CD4-positive, alpha-beta T cell treated with Interleukin-17A for 1 hour (primary cell): ENCODE results near the gene SKI.
A peak's percentile ranks its signal among the peaks of the same experiment; 100 is the strongest.

Experiments used
- DNase-seq: peaks from one replicate; pipeline ENCODE4 v3.0.0-alpha.2; 2020

The SKI gene

DNA sequence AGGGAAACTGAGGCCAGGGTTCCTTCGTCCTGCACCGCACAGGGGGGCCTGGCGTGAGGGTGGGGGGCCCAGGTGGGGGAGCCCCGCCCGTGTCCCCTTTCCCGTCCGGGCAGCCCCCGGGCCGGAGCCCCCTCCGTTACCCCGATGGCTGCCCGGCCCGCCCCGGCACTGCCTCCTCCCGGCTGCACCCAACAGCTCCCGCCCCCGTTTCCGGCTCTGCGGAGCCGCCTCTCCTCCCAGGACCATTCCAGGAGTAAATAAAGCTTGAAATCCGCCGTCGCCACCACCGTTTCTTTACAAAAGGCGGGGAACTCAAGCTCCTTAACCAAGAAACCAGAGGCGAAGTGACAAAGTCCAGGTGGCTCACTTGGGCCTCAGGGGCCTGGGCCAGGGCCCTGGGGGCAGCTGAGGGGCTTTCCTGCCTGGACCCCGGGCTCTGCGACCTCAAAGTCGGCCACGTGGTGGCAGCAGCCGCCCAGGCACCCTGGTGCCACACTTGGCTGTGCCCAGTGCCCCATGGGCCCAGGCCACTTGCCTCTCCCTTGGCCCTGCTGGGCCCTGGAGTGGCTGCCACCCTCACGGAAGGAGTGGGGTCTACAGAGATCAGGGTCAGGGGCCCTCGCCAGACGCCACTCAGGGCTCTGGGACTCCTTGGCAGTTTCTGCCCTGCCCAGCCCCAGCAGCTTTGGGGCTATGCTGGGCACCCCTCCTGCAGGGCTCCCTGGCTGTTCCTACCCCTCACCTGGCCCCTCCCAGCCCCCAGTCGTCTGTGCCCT is 33.0 kb upstream of the SKI start:
- peak; percentile 91 for DNase-seq

DNA sequence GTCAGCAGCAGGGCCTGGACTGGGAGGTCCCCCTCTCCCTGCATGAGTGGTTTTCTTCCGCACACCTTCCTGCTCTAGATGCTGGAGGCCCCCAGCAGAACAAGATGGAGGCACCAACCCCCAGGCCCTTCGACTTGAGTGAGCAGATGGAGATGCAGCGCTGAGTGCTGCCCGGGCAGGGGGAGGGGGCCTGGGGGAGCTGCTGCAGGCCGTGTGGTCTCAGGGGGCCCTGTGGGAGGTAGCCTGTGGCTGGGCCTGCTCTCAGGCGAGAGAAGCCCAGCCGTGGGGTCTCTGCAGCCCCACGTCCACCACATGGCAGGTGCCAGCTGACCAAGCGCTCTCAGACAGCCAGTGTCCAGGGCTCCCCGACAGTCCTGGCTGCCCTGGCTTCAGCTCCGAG is 32.3 kb upstream of the SKI start:
- DNase-seq = no peak

DNA sequence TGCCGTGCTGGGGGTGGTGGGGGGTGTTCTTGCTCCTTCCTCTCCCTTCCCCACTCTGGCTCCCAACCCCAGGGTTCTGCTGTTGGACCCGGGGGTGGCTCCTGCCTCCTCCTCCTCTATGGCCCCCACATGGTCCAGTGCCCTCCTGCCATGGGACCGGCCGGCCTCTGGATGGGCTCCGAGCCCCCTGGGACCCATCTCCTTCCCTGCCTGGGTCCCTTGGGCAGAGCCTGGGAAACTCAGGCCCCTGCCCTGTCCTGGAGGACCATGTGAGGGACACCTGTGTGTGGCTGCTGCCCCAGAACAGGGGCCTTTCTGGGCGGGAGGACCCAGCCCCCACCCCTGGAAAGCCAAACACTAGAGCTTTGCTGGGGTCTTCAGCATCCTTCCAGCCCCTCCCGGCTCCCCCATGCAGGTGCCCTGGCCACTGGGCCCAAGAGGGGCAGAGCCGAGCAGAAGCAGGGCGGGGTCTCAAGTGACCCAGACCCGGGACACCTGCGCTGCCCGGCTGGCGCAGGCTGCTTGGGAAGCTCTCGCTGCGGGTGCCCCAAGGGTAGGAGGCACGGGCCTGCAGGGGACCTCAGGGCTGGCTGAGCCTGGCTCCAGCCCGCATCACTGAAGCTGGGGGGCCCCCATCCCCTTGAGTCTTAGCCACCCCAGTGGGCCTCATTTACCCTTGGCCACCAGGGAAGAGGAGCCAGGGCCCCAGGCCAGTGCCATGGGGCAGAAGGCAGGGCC is 31.0 kb upstream of the SKI start:
- no peak for DNase-seq

DNA sequence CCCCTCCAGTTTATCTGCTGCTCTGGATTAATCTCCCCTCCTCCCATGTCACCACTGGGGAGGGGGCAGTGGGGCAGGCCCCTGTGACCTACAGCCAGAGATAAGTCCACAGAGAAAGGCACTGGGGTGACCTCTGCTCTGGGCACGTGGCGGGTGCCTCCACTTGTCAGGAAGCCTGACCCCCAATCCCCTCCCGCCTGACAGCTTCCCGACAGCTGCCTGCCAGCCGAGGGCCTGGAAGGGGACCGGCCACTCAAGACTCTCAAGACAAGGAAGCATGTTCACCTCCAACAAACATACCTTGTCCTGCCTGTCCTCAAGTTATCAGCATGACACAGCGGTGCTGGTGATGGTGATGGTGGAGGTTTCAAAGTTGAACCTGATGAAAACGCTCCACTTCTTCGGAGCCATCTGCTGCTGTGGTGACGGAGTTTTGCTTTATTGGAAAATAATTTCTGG is 30.4 kb upstream of the SKI start:
- no peak for DNase-seq

DNA sequence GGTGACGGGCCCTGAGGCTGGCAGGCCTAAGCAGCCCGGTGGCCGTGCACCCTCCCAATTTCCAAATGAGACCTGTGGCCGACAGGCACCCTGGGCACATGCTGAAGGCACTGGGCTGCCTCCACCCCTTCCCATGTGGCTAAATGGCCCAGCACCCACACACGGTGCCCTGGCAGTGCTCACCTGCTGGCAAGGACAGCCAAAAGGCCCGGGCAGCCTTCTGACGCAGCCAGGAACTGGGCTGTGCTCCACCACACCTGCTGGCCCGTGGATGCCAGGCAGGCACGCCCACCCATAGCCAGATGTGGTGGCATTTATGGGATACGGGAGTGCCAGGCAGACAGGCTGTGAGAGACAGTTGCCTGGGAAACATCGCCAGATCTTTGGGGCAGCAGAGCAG is 29.5 kb upstream of the SKI start:
- DNase-seq = no peak

DNA sequence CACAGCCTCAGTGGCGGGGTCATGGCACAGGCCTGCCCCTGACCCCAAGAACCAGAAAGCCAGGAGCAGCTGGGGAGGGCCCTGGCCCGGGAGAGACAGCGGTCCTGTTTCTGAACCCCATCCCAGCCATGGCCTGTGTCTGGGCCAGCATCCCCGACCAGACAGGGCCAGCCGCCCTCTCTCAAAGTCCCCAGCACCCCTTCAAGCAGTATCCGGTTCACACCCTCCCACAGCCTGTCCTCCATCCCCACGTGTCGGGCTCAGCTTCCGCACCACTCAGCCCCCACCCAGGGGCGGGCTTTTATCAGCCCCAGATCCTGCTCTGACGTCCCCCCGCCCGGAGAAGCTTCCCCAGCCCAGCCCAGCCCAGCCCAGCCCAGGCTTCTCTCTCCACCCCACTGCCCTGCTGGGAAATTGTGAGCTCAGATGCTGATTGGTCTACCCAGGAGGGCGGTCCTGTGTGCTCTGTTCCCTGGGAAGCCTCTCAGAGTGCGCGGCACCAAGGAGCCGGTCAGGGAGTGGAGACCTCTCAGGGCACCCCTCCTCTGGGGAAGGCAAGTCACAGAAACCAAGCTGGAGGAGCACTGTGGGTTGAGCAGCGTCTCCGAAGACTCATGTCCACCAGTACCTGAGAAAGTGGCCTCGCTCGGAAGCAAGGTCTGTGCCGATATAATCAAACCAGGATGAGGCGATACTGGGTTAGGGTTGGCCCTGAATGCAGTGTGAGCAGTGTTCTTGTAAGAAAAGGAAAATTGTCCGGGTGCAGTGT is 28.9 kb upstream of the SKI start:
- peak; percentile 93 for DNase-seq

DNA sequence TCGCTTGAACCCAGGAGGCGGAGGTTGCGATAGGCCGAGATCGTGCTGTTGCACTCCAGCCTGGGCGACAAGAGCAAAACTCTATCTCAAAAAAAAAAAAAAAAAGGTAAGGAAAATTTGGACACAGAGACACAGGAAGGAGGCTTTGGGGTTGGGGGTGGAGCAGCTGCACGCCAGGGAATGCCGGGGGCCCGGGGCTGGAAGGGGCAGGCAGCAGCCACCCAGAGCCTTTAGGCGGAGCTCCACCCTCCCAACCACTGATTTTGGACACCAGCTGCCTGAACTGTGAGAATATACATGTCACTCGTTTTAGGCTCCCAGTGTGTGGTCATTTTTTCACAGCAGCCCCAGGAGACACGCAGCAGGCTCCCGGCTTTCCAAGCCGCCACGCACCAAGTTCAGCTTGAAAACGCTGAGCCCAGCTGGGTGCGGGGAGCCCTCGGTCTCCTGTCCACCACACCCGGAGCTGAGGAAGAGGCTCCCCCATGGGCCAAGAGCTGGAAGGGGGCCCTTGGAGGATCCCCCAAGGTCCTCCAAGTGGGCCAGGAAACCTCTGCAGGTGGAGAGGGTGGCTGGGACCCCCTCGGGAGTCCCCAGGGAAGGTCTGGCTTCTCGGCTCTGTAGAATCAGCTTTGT is 27.7 kb upstream of the SKI start:
- no peak for DNase-seq

DNA sequence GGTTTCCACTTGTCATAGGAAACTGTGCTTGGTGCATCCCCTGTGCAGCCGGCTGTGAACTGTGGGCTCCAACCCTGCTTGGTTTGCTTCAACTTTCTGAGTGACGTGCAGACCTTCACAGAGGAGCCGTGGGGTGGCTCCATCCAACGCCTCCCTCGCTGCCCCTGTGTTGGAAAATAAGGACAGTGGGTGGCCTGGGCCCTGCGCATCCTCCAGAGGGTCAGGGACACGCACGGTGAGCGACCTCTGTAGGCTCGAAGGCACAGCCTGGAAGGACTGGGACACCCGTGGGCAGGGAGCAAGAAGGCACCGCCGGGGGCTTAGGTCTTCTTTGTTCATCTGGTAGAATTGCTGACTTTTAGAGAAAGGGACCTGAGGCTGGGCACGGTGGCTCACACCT is 27.1 kb upstream of the SKI start:
- no peak for DNase-seq

DNA sequence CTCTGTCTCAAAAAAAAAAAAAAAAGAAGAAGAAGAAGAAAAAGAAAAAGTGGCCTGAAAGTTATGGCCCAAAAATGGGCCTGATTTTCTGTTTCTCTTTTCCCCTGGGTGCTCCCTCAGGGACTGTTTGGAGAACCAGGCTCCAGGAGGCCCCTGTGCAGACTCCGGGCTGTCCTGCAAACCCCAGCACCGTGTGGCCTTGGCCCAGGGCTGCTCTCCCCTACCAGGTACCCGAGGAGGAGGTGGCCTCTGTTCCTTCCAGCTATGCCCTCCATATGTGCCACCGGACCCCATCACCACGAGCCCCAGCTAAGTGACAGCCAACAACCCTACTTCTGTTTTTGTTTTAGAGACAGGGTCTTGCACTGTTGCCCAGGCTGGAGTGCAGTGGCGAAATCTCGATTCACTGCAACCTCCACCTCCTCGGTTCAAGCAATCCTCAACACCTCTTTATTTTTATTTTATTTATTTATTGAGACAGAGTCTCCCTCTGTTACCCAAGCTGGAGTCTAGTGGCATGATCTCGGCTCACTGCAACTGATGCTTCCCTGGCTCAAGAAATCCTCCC is 26.0 kb upstream of the SKI start:
- DNase-seq = no peak

DNA sequence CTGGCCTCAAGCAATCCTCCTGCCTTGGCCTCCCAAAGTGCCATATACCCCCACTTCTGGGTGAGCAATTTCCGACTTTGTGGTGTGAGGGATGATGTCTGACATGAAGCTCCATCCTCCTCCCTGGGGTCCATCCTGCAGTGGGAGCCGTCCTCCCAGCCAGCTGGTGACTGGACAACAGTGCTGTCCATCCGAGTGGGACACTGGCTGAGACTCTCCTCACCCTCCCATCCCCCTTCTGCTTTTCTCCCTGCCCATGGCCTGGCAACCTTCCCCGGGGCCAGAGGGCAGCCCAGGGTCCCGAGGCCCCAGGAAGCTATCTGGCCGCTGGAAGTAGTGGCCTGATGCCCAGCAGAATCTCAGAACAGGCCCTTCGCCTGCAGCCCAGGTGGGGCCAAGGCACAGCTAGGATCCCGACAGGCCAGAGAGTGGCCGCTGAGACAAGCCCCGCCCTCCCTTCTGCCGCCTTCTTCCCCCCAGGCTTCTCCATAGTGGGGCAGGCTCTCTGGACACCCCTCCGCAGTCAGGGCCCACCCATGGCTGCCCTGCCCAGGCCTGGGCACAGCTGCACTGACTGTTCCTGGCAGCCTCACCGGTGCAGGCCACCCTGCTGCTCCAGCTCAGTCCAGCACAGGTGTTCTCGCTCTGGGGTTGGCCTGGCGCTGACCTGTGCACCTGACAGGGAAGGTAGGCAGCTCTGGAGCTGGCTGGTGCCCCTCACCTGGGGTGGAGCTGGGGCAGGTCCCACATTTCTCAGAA is 25.1 kb upstream of the SKI start:
- no peak for DNase-seq

DNA sequence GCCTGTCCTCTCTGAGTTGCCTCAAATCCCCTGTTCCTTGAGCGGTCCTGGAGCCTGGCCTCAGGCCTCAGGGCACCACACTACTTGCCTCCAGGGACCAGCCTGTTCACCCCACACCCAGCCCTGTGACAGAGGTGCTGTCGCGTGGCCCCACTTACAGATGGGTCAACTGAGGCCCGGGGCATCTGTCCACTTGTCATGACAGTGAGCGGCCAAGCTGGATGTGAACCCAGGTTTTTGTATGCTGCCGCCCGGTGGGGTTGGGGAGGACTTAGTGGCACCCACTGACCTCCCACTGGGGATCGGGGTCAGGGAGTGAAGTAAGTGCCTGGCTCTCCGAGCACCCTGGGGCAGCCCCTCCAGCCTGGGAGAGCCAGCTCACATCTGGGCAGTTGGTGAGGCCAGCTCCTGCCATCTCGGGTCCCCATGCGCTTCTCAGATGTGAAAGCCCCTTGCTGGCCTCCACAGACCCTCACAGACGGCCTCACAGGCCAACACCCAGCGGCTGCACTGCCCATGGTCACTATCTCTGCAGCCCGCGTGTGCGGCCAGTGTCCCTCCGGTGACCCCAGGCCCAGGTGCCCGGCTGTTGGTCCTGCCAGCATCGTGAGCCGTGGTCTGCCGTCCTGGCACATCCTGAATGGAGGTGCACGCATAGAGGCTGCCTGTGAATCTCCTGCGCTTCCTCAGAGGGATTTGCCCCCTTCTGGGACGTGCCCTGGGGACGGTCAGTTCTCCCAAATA is 24.3 kb upstream of the SKI start:
- no peak for DNase-seq

DNA sequence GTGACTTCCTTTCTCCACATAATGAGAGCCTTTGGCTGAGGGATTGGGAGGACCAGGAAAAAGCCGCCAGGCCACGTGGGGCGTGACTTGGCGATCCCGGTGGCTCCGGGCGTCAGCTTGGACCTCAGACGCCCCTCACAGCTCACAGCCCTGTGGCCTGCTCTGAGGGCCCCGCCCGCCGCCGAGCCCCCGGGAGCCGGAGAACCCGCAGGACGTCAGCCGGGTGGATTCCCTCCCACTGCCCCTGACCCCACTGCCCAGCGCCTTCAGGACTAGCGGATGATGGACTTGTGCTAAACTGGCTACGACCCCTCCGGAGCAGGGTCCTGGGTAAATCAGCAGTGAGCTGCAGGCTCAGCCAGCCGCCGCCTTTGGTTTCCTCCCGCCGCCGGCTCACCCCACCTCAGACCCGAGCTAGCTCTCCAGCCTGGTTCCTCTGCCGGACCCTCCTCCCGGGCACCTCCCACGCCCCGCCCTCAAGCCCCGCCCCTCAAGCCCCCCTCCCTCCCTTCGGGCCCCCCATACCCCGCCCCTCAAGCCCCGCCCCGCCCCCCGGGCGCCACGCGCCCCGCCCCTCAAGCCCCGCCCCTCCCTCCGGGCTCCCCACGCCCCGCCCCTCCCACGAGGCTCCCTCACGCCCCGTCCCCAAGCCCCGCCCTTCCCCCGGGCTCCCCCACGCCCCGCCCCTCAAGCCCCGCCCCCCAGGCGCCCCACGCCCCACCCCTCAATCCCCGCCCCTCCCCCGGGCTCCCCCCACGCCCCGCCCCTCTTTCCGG is 23.5 kb upstream of the SKI start:
- no peak for DNase-seq

DNA sequence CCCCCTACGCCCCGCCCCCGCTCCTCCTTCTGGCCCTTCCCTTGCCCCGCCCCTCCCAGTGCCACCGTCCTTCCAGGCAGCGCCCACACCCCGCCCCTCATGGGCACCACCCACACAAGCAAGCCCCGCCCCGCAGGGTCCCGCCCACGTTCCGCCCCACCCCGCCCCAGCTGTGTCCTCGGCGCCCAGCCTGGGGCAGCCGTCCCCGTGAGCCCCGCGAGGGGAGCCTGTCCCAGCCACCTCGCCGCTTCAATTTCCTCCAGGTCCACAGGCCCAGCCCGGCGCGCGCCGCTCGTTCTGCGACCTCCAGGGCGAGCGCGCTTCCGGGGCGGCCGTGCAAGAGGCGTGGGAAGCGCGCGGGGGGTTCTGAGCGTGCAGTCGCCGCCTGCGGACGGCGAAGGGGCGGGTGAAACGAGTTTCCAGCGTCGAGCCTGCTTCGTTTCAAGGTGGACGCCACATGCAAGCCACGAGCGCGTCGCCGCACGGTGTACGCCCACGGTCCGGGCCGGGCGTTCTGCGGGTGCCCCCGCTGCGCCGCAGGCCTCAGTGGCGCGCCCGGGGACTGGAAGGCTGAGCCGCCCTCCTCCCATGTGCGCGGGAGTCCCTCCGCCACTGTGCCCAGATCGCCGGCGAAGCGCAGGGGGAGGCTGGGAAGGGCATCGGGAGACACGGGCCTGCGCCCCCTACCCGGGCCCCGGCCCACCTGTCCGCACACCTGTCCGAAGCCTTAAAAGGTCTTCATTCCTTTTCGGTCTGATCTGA is 22.7 kb upstream of the SKI start:
- DNase-seq = peak; percentile 95

DNA sequence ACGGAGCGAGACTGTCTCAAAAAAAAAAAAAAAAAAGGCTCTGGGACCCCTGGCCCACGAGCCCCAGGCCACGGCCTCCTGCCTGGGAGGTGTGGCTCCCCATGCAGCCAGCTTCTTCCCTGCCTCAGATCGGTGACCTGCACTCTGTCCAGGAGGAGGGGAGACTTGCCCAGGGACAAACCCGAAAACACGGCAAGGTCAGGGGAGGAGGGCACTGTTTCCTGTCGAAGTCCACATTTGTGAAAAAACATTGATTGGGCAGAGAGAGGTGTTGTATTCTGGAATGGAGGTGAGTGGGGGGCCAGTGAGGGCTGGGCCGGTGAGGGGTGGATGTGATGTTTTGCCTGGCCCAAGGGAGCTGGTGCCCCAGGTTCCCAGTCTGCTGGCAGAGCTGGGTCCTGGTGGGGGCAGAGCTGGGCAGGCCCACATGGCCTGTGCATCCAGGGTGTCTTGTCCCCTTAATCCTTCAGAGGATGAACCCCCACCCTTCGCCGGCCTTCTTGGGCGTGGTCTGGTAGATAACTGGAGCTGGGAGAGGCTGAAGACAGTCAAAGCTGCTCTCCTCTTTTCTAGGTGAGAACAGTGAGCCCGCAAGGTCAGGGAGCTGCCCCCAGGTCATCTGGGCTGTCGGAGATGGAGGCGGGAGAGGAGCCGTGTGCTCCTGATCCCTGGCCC is 21.2 kb upstream of the SKI start:
- no peak for DNase-seq

DNA sequence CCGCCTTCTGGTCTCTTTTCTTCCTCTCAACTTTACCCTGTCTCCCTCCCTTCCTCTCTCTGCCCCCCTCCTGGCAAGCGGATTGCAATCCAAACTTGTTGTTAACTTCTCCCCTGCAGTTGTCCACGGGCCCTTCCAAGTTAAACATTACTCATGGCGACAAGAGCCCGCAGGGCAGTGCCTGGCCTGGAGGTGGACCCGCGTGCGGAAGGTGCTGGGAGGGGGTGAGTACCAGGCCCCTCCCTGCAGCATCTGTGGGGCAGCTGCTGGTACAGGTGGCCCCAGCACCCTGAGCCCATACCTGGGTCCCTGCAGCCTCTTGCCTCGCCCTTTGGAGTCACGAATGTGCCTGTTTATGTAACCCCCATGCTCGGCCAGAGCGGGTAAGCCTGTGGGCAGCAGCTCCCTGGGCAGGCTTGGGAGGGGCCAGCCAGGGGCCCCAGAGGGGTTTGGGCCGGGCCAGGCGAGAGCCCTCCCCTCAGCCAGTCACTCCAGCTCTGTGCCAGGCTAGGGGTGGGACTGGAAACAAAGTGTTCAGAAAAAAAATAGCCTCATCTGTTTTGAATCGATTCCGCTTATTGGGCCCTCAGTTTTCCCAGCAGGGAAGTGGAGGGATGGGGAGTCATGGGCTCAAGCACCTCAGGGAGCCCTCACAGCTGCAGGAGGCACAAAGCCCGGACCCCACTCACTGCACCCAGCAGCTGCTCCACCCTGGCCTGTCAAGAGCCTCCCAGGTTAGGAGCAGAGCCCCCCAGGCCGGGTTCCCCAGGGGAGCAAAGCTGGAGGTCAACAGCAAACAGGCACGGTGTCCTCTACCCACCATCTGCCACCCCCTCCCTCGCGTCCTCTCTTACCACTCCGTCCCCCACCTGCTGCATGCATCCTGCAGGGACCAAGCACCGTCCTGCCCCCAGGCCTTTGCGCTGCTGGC is 19.5 kb upstream of the SKI start:
- DNase-seq = no peak

DNA sequence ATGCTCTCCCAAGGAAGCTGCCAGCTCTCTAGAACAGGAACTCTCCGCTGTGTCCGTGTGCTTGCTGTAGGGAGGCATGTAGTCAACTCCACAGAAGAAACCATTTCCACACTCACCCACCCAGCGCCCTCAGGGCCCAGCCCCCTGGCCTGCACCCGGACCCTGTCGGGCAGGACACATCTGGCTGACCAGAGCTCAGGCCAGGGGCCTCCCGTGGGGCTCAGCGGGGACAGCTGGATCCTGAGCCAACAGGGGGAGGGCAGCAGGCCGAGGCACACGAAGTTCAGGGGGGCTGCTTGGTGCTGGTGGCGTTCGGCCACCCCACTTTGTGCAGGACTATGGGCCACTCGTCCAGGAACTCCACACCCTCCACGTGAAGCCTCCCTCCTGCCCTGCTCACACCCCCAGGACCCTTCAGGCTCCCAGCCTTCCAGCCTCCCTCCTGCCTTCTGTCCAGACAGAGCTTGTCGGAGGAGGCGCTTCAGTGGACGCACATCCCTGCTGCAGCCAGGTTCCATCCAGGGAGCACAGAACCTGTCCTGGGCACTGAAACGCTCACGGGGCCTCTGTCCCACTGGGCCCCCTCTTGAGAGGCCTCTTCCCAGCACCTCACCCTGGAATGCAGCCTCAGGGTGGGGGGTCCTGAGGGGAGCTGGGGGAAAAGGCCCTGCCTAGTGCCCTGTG is 18.6 kb upstream of the SKI start:
- DNase-seq = no peak

DNA sequence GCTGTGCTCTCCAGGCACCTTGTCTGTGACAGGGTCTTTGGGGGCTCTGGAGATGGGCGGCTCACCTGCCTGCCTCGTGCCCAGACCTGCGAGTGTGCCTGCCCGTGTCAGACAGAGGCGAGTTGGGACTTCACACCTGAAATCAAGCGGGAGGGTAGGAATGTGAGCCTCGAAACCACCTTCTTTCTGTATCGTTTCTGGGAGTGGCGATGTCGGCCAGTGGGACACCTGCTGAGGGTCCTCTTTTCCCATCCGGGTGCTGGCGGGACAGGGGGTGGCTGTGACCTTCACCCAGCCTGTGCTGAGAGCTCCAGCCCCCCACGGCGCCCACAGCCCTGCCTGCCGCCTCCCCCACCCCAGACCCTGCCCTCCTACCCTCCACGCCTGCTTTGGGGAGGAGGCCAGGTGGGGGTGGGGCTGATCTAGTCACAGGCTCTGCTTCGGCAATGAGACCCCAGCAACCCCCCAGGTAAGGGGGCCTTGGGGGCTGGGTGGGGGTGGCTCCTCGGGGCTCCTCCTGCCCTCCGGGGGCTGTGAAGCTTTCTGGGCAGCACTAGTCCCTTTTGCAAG is 17.9 kb upstream of the SKI start:
- DNase-seq = no peak
